Muscle of leg (tissue), 9 donors: Measurements from ENCODE around the gene LATS1. TPM values are rescaled to one million over a fixed set of nuclear protein-coding genes. Genes with fewer than 3 reads are reported as not detected.

ENCODE experiments used
- polyA plus RNA-seq, 8 donors: library from polyadenylated mRNA; unstranded; fragments of 120-200 nt; gene quantifications; one replicate each; pipeline versions ENCODE4 v1.2.1 to v1.2.3, GENCODE V29; 2013; ENCODE audit warnings: inconsistent platforms in 1 of 8, low replicate concordance in 1 of 8; ENCODE audit not compliant: insufficient read length in 8 of 8, insufficient read depth in 1 of 8
- total RNA-seq: library from RNA; stranded (reverse); fragments of 120-200 nt; gene quantifications from one replicate; pipeline ENCODE4 v1.2.4, GENCODE V29; 2013

Gene LATS1
- total and polyA plus RNA-seq, 9 donors = 11.6 to 21.8 (median 16.8) TPM

Other genes starting within 250 kb of the LATS1 start
- gene ZC3H12D, start 233.1 kb downstream of the LATS1 start, total RNA-seq = 0.27 TPM
- gene ZC3H12D, start 233.1 kb downstream of the LATS1 start, polyA plus RNA-seq = under 1 TPM; 0.11 to 0.75 (median 0.24) TPM
- 36.2 TPM for gene PPIL4, start 172.1 kb downstream of the LATS1 start, total RNA-seq
- gene PPIL4, start 172.1 kb downstream of the LATS1 start, polyA plus RNA-seq = 10 to 100 TPM; 26.8 to 37.9 (median 29.8) TPM
- gene GINM1, start 151.7 kb downstream of the LATS1 start, total RNA-seq = 43.5 TPM
- gene GINM1, start 151.7 kb downstream of the LATS1 start, polyA plus RNA-seq = 10 to 100 TPM; 34.5 to 60.9 (median 47.1) TPM
- gene KATNA1, start 69.4 kb downstream of the LATS1 start, total RNA-seq = 24.1 TPM
- 10 to 100 TPM; 19.1 to 24.7 (median 21.9) TPM for gene KATNA1, start 69.4 kb downstream of the LATS1 start, polyA plus RNA-seq
- gene NUP43, start 28.4 kb upstream of the LATS1 start, total RNA-seq = 19.9 TPM
- 10 to 100 TPM; 17.5 to 24.9 (median 19.5) TPM for gene NUP43, start 28.4 kb upstream of the LATS1 start, polyA plus RNA-seq
- 59.1 TPM for gene PCMT1, start 31.6 kb upstream of the LATS1 start, total RNA-seq
- gene PCMT1, start 31.6 kb upstream of the LATS1 start, polyA plus RNA-seq = 10 to 100 TPM; 64.0 to 77.9 (median 72.9) TPM
- 16.0 TPM for gene LRP11, start 146.3 kb upstream of the LATS1 start, total RNA-seq
- gene LRP11, start 146.3 kb upstream of the LATS1 start, polyA plus RNA-seq = 10 to 100 TPM; 17.0 to 29.5 (median 23.2) TPM
- gene RAET1E, start 180.0 kb upstream of the LATS1 start, total RNA-seq = 0.89 TPM
- 1 to 10 TPM in 3 of 8 donors, under 1 TPM in 5; 0.35 to 3.4 (median 0.89) TPM for gene RAET1E, start 180.0 kb upstream of the LATS1 start, polyA plus RNA-seq
- gene RAET1G, start 205.0 kb upstream of the LATS1 start, total RNA-seq = 0.09 TPM
- gene RAET1G, start 205.0 kb upstream of the LATS1 start, polyA plus RNA-seq = under 1 TPM in 7 of 8 donors, not detected in 1; 0.13 to 0.27 (median 0.19) TPM
- gene ULBP2, start 223.9 kb upstream of the LATS1 start, total RNA-seq = 0.27 TPM
- under 1 TPM in 7 of 8 donors, not detected in 1; 0.23 to 0.53 (median 0.29) TPM for gene ULBP2, start 223.9 kb upstream of the LATS1 start, polyA plus RNA-seq
- 0.13 TPM for gene ULBP1, start 245.8 kb upstream of the LATS1 start, total RNA-seq
- gene ULBP1, start 245.8 kb upstream of the LATS1 start, polyA plus RNA-seq = under 1 TPM; 0.25 to 0.71 (median 0.39) TPM